SK-N-SH (cell line): ENCODE results near the gene ARAF. TPM values are rescaled to one million over a fixed set of nuclear protein-coding genes. Genes with fewer than 3 reads are reported as not detected.

Experiments
- CTCF ChIA-PET: fragments of 300-600, 350-600 bp; formaldehyde crosslinking; extraction: SDS; loops from one replicate; lab custom pipeline; 2021; lab: Yijun Ruan, JAX
- POLR2A ChIA-PET: fragments of 350-600 bp; sonication (Branson Sonifier 250); formaldehyde crosslinking; extraction: SDS; loops from one replicate; lab custom pipeline; 2020; ENCODE audit warnings: antibody characterized with exemption, inconsistent platforms; lab: Yijun Ruan, JAX
- DNase-seq: peaks from one replicate; pipeline ENCODE4 v3.0.0; 2012
- H2AFZ ChIP-seq: fragments of 200-600 bp; sonication (generic); 2 replicates; pipeline ENCODE4 v1.8.1; 2016; ENCODE audit warnings: antibody characterized with exemption, mild to moderate bottlenecking, low read depth
- H3F3A ChIP-seq: fragments of 200-600 bp; sonication (generic); replicated peaks from 2 replicates; pipeline ENCODE3; 2016; ENCODE audit warnings: antibody characterized with exemption, mild to moderate bottlenecking; ENCODE audit not compliant: insufficient read depth
- H3K27ac ChIP-seq, 2 experiments: fragments of 200-500 bp in 1 of 2; fragments of 200-600 bp in 1 of 2; sonication (Bioruptor generic) in 1 of 2; sonication (generic), shearing (Covaris generic) in 1 of 2; 2 replicates each; pipeline versions ENCODE4 v1.5.1 to v1.6.1; 2014 to 2016; ENCODE audit warnings: low read depth in 2 of 2, inconsistent platforms in 1 of 2, low read length in 1 of 2, mild to moderate bottlenecking in 1 of 2, mixed read lengths in 1 of 2
- H3K27me3 ChIP-seq: fragments of 200-600 bp; sonication (generic), shearing (Covaris generic); 2 replicates; pipeline ENCODE4 v1.6.1; 2016; ENCODE audit warnings: mixed run types; ENCODE audit not compliant: insufficient read depth
- H3K36me3 ChIP-seq, 2 experiments: fragments of 200-500 bp in 1 of 2; fragments of 200-600 bp in 1 of 2; sonication (Bioruptor generic) in 1 of 2; sonication (generic) in 1 of 2; replicated peaks in 1 of 2; 2 replicates each; pipeline versions ENCODE3 to v1.5.1; 2014 to 2016; ENCODE audit warnings: low read length in 1 of 2, mild to moderate bottlenecking in 1 of 2; ENCODE audit not compliant: insufficient read depth in 2 of 2, control insufficient read depth in 1 of 2
- H3K4me1 ChIP-seq, 2 experiments: fragments of 200-500 bp in 1 of 2; fragments of 200-600 bp in 1 of 2; sonication (Bioruptor generic) in 1 of 2; sonication (generic), shearing (Covaris generic) in 1 of 2; 2 replicates each; pipeline versions ENCODE4 v1.5.1 to v1.6.1; 2014 to 2016; ENCODE audit warnings: low read depth in 1 of 2, low read length in 1 of 2, mixed run types in 1 of 2; ENCODE audit not compliant: insufficient read depth in 2 of 2, control insufficient read depth in 1 of 2
- H3K4me2 ChIP-seq: fragments of 200-600 bp; sonication (generic), shearing (Covaris generic); 2 replicates; pipeline ENCODE4 v1.6.1; 2017; ENCODE audit warnings: mixed run types
- H3K4me3 ChIP-seq, 2 experiments: fragments of 200-500 bp in 1 of 2; fragments of 200-600 bp in 1 of 2; sonication (Bioruptor generic) in 1 of 2; sonication (generic), shearing (Covaris generic) in 1 of 2; 2 replicates each; pipeline versions ENCODE4 v1.5.1 to v1.8.1; 2014 to 2016; ENCODE audit warnings: low read depth in 2 of 2, inconsistent platforms in 1 of 2, low read length in 1 of 2, mild to moderate bottlenecking in 1 of 2, mixed read lengths in 1 of 2, moderate library complexity in 1 of 2
- H3K79me2 ChIP-seq: fragments of 200-600 bp; sonication (generic); 2 replicates; pipeline ENCODE4 v1.8.1; 2017; ENCODE audit warnings: mild to moderate bottlenecking; ENCODE audit not compliant: insufficient read depth
- H3K9ac ChIP-seq: fragments of 200-600 bp; sonication (generic); 2 replicates; pipeline ENCODE4 v1.6.1; 2017; ENCODE audit warnings: mixed run types
- H3K9me2 ChIP-seq: fragments of 200-600 bp; sonication (generic); 2 replicates; pipeline ENCODE4 v1.6.1; 2017; ENCODE audit warnings: mixed run types
- H3K9me3 ChIP-seq: fragments of 200-600 bp; sonication (generic); 2 replicates; pipeline ENCODE4 v1.6.1; 2017; ENCODE audit warnings: mixed run types, mild to moderate bottlenecking, moderate library complexity
- H4K20me1 ChIP-seq: fragments of 200-600 bp; sonication (generic); 2 replicates; pipeline ENCODE4 v1.6.1; 2017; ENCODE audit warnings: mild to moderate bottlenecking, mixed run types; ENCODE audit not compliant: insufficient read depth
- CTCF ChIP-seq: fragments of 200-600 bp; sonication (generic); IDR thresholded peaks from 2 replicates; pipeline ENCODE4 v1.6.1; 2017; ENCODE audit warnings: antibody characterized with exemption, mild to moderate bottlenecking, moderate library complexity
- ELF1 ChIP-seq: IDR thresholded peaks from 2 replicates; pipeline ENCODE4 v1.4.0; 2012
- FOSL2 ChIP-seq: IDR thresholded peaks from 2 replicates; pipeline ENCODE4 v1.4.0; 2012; ENCODE audit warnings: low read depth, mild to moderate bottlenecking, moderate library complexity, borderline replicate concordance
- FOXM1 ChIP-seq: IDR thresholded peaks from 2 replicates; pipeline ENCODE4 v1.4.0; 2012; ENCODE audit warnings: low read depth, mild to moderate bottlenecking
- GATA2 ChIP-seq: sonication (generic); formaldehyde crosslinking; IDR thresholded peaks from 2 replicates; pipeline ENCODE4 v1.5.0; 2020; ENCODE audit warnings: mild to moderate bottlenecking, missing genetic modification reagents
- MAX ChIP-seq: IDR thresholded peaks from 2 replicates; pipeline ENCODE4 v1.4.0; 2012; ENCODE audit warnings: low read depth
- NFIC ChIP-seq: IDR thresholded peaks from 2 replicates; pipeline ENCODE4 v1.4.0; 2012; ENCODE audit warnings: borderline replicate concordance
- NRF1 ChIP-seq: IDR thresholded peaks from 2 replicates; pipeline ENCODE4 v1.6.1; 2012; ENCODE audit warnings: low read depth, mild to moderate bottlenecking, low read length
- PBX3 ChIP-seq: IDR thresholded peaks from 2 replicates; pipeline ENCODE4; 2012
- RFX5 ChIP-seq: IDR thresholded peaks from 2 replicates; pipeline ENCODE4 v1.6.1; 2012; ENCODE audit warnings: mild to moderate bottlenecking, improper control_type of control experiment, low read length
- RXRA ChIP-seq: IDR thresholded peaks from 2 replicates; pipeline ENCODE4 v1.4.0; 2012; ENCODE audit warnings: low read depth, mild to moderate bottlenecking, borderline replicate concordance
- SIN3A ChIP-seq: IDR thresholded peaks from 2 replicates; pipeline ENCODE4 v1.6.1; 2012; ENCODE audit warnings: low read depth, mild to moderate bottlenecking, low read length, moderate library complexity, borderline replicate concordance
- SMC3 ChIP-seq: IDR thresholded peaks from 2 replicates; pipeline ENCODE4 v1.6.1; 2012; ENCODE audit warnings: low read depth, low read length, improper control_type of control experiment
- TCF12 ChIP-seq: IDR thresholded peaks from 2 replicates; pipeline ENCODE4 v1.4.0; 2012
- USF1 ChIP-seq: IDR thresholded peaks from 2 replicates; pipeline ENCODE4 v1.4.0; 2012; ENCODE audit warnings: low read depth, borderline replicate concordance
- YY1 ChIP-seq: IDR thresholded peaks from 2 replicates; pipeline ENCODE4 v1.4.0; 2012; ENCODE audit warnings: low read depth, mild to moderate bottlenecking
- WGBS: methylation state at CpG from one replicate; pipeline ENCODE4 v1.1.6; 2017; ENCODE audit warnings: low lambda C conversion rate; 5-methylcytosine and 5-hydroxymethylcytosine counted together
- polyA plus RNA-seq, 3 experiments: library from polyadenylated mRNA; depleted of rRNA; stranded (reverse); fragments of >200 nt; gene quantifications; 2 replicates each; pipeline ENCODE4 v1.2.3, GENCODE V29; 2012
- TF ChIP-seq, protein P1 (sequence below): fragments of 150-350 bp; IDR thresholded peaks from 2 replicates; pipeline ENCODE4 v1.6.1; 2016; ENCODE audit warnings: mild to moderate bottlenecking, low read depth, low read length
- TF ChIP-seq, protein P2 (sequence below): IDR thresholded peaks from 2 replicates; pipeline ENCODE4 v1.4.0; 2012; ENCODE audit warnings: low read depth, borderline replicate concordance
- TF ChIP-seq, protein P3 (sequence below): fragments of 150-350 bp; IDR thresholded peaks from 2 replicates; pipeline ENCODE4 v1.6.1; 2017; ENCODE audit warnings: antibody characterized with exemption, low read length, low read depth, borderline replicate concordance

The ARAF gene
- polyA plus RNA-seq, 1 of the 3 experiments (the other 2 are of a cell fraction), result 48.6 TPM

DNA sequence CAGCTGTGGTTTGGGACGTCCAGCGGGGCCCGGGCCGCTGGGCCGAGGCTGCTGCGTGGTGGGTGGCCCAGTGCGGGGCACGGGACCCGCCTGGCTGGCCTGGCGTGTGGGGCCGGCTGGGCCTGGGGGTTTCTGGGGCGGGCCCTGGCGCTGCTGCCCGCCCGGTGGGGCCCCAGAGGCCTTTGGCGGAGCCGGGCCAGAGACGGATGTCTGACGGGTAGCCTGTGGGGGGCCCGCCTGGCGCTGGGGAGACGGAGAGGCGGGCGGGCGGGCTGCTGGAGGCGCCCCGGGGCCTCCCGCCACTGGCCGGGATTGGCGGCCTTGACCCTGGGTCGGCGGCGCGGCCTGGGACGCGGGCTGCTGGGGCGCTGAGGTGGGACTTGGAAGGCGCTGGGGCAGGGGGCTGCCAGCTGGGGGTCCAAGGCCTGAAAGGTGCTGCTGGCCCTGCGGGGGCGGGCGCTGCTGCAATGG is 13.1 kb downstream of the ARAF start (continued):
- TF ChIP-seq CTCF, result no peak

- no peak overlapping the region for H3K4me3 ChIP-seq
These were observed 13.7 kb downstream of the ARAF start for GRCh38 chrX:47574547-47575301.

More at GRCh38 chrX:47574547-47575301, 13.7 kb downstream of the ARAF start:
- no peak overlapping the region for H3K27ac ChIP-seq
- no peaks in the 10 kb centered on the region for H4K20me1 ChIP-seq
- no peak for DNase-seq
- no peak overlapping the region for H3K4me2 ChIP-seq
- POLR2A ChIA-PET, result no interaction called here
- CTCF ChIA-PET, result interaction anchor here (1.0 kb wide), 1 partner anchor 70 kb away, joined by 3 read pairs; no protein-coding TSS in a partner anchor
- no peaks in the 10 kb centered on the region; the same call in 1 of the 2 replicates for H3K27me3 ChIP-seq
- H3K4me1 ChIP-seq, result no peaks in the 10 kb centered on the region
- H3K9ac ChIP-seq, result no peak overlapping the region
- H3K79me2 ChIP-seq, result no peaks in the 10 kb centered on the region
- H3F3A ChIP-seq, result peaks cover 3% of the 10 kb centered on the region
- no peaks in the 10 kb centered on the region for H3K9me2 ChIP-seq
- no peaks in the 10 kb centered on the region for H3K9me3 ChIP-seq
- WGBS, result 68% methylated on average over 15 of the region's 27 CpGs
- peaks cover 0 to 5% of the 10 kb centered on the region in 2 experiments for H3K36me3 ChIP-seq
- H2AFZ ChIP-seq, result no peak overlapping the region
- TF ChIP-seq NRF1 (no peak), ELF1 (no peak), USF1 (no peak), GATA2 (CRISPR knock-in tag) (no peak), NFIC (no peak), MAX (no peak), CTCF (no peak), RFX5 (no peak), FOSL2 (no peak), TCF12 (no peak), SMC3 (no peak), FOXM1 (no peak), RXRA (no peak), YY1 (no peak), SIN3A (no peak), PBX3 (no peak)
- TF ChIP-seq, protein P1, sequence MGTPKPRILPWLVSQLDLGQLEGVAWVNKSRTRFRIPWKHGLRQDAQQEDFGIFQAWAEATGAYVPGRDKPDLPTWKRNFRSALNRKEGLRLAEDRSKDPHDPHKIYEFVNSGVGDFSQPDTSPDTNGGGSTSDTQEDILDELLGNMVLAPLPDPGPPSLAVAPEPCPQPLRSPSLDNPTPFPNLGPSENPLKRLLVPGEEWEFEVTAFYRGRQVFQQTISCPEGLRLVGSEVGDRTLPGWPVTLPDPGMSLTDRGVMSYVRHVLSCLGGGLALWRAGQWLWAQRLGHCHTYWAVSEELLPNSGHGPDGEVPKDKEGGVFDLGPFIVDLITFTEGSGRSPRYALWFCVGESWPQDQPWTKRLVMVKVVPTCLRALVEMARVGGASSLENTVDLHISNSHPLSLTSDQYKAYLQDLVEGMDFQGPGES, result no peak
- TF ChIP-seq, protein P2, sequence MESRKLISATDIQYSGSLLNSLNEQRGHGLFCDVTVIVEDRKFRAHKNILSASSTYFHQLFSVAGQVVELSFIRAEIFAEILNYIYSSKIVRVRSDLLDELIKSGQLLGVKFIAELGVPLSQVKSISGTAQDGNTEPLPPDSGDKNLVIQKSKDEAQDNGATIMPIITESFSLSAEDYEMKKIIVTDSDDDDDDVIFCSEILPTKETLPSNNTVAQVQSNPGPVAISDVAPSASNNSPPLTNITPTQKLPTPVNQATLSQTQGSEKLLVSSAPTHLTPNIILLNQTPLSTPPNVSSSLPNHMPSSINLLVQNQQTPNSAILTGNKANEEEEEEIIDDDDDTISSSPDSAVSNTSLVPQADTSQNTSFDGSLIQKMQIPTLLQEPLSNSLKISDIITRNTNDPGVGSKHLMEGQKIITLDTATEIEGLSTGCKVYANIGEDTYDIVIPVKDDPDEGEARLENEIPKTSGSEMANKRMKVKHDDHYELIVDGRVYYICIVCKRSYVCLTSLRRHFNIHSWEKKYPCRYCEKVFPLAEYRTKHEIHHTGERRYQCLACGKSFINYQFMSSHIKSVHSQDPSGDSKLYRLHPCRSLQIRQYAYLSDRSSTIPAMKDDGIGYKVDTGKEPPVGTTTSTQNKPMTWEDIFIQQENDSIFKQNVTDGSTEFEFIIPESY, result no peak
- TF ChIP-seq, protein P3, sequence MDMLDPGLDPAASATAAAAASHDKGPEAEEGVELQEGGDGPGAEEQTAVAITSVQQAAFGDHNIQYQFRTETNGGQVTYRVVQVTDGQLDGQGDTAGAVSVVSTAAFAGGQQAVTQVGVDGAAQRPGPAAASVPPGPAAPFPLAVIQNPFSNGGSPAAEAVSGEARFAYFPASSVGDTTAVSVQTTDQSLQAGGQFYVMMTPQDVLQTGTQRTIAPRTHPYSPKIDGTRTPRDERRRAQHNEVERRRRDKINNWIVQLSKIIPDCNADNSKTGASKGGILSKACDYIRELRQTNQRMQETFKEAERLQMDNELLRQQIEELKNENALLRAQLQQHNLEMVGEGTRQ, result no peak
